ENCODE data around the gene ZNF683.
"Not testable (repeated sequence)": the region's sequence is repeated elsewhere in the genome, so short reads cannot be mapped to it uniquely, and the experiment has no call there.

The ZNF683 gene

DNA sequence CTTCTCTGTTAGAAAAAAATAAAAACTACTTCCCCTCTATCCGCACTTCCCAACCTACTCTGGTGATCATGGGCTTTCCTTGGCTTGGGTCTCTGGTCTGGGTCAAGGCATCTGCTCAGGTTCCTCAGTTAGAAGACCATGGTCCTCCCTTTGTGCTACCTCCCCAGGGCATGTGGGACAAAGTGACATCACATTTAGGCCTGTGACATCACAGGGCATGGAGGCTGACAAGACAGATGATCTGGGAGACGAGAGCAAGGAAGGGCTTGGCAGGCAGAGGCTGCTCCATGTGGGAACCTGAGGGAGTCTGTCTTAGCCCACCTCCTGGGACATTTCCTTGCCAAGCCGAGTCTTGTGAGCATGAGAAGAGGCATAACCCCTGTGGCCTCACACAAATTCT is at the start of gene ZNF683:
Gene ZNF683 (minus strand): TSS at position 140 of the 400 bp plus-strand sequence. CDS start 4,179 bp downstream, outside the sequence.
- not testable (repeated sequence) for H3K27me3 ChIP-seq (ENCODE audit: control insufficient read depth in 1 of 2, insufficient read depth in 2 of 2, low read length in 2 of 2); H3K9ac ChIP-seq (ENCODE audit: low read depth in 1 of 2, low read length in 2 of 2); H3K27ac ChIP-seq (ENCODE audit: low read depth, low read length)

GRCh38 chr1:26419494-26419893 is 46.9 kb upstream of the ZNF683 start:
- Histone ChIP-seq H3K9ac (ENCODE audit: low read depth in 1 of 2, low read length in 2 of 2) (no peak overlapping the region), H3K36me3 (ENCODE audit: control insufficient read depth in 1 of 2, insufficient read depth in 2 of 2, low read length in 2 of 2) (no peaks in the 10 kb centered on the region), H3K27ac (ENCODE audit: low read depth, low read length) (no peak overlapping the region), H3K4me1 (ENCODE audit: control insufficient read depth in 1 of 2, insufficient read depth in 2 of 2, low read length in 2 of 2) (no peaks in the 10 kb centered on the region), H3K9me3 (ENCODE audit: control insufficient read depth in 1 of 2, low read length in 2 of 2) (no peaks in the 10 kb centered on the region), H3K4me3 (ENCODE audit: low read depth in 1 of 2, low read length in 2 of 2) (no peak overlapping the region), H3K27me3 (ENCODE audit: control insufficient read depth in 1 of 2, insufficient read depth in 2 of 2, low read length in 2 of 2) (peaks cover 8 to 14% of the 10 kb centered on the region in 2 donors)

More for the DNA sequence above, at the start of gene ZNF683:
- H3K36me3 ChIP-seq (ENCODE audit: control insufficient read depth in 1 of 2, insufficient read depth in 2 of 2, low read length in 2 of 2); H3K4me1 ChIP-seq (ENCODE audit: control insufficient read depth in 1 of 2, insufficient read depth in 2 of 2, low read length in 2 of 2); H3K4me3 ChIP-seq (ENCODE audit: low read depth in 1 of 2, low read length in 2 of 2); H3K9me3 ChIP-seq (ENCODE audit: control insufficient read depth in 1 of 2, low read length in 2 of 2): not testable (repeated sequence)

GRCh38 chr1:26418865-26419349 is 46.4 kb upstream of the ZNF683 start:
- Histone ChIP-seq H3K27ac (ENCODE audit: low read depth, low read length) (no peak overlapping the region), H3K27me3 (ENCODE audit: control insufficient read depth in 1 of 2, insufficient read depth in 2 of 2, low read length in 2 of 2) (peaks cover 9 to 19% of the 10 kb centered on the region in 2 donors), H3K36me3 (ENCODE audit: control insufficient read depth in 1 of 2, insufficient read depth in 2 of 2, low read length in 2 of 2) (no peaks in the 10 kb centered on the region), H3K4me1 (ENCODE audit: control insufficient read depth in 1 of 2, insufficient read depth in 2 of 2, low read length in 2 of 2) (no peaks in the 10 kb centered on the region), H3K9me3 (ENCODE audit: control insufficient read depth in 1 of 2, low read length in 2 of 2) (no peaks in the 10 kb centered on the region), H3K9ac (ENCODE audit: low read depth in 1 of 2, low read length in 2 of 2) (no peak overlapping the region), H3K4me3 (ENCODE audit: low read depth in 1 of 2, low read length in 2 of 2) (no peak overlapping the region)

GRCh38 chr1:26417111-26417759 is 44.7 kb upstream of the ZNF683 start:
- Histone ChIP-seq H3K27me3 (ENCODE audit: control insufficient read depth in 1 of 2, insufficient read depth in 2 of 2, low read length in 2 of 2) (peaks cover 21 to 34% of the 10 kb centered on the region in 2 donors), H3K4me1 (ENCODE audit: control insufficient read depth in 1 of 2, insufficient read depth in 2 of 2, low read length in 2 of 2) (no peaks in the 10 kb centered on the region), H3K27ac (ENCODE audit: low read depth, low read length) (no peak overlapping the region), H3K36me3 (ENCODE audit: control insufficient read depth in 1 of 2, insufficient read depth in 2 of 2, low read length in 2 of 2) (no peaks in the 10 kb centered on the region), H3K9ac (ENCODE audit: low read depth in 1 of 2, low read length in 2 of 2) (no peak overlapping the region), H3K9me3 (ENCODE audit: control insufficient read depth in 1 of 2, low read length in 2 of 2) (no peaks in the 10 kb centered on the region), H3K4me3 (ENCODE audit: low read depth in 1 of 2, low read length in 2 of 2) (no peak overlapping the region)

DNA sequence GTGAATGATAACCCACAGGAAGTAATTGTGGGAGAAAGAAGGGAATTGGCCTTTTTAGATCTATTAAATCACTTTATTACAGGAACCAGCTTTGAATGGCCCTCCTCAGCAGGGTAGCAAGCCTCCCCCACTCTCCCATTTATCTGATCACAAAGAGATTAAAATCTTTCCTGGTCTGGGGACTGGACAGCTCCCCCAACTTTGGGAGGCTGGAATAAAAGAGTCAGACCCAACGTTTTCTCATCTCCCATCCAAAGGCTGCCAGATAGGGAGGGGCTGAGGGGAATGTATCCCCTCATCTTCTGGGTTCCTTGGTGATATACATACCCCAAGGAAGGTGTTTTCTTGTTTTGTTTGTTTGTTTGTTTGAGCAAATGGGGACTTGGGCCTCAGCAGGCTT is 40.5 kb upstream of the ZNF683 start:
- no peaks in the 10 kb centered on the region for H3K4me1 ChIP-seq (ENCODE audit: control insufficient read depth in 1 of 2, insufficient read depth in 2 of 2, low read length in 2 of 2)
- H3K4me3 ChIP-seq (ENCODE audit: low read depth in 1 of 2, low read length in 2 of 2) = no peak overlapping the region
- H3K9ac ChIP-seq (ENCODE audit: low read depth in 1 of 2, low read length in 2 of 2) = no peak overlapping the region
- H3K27me3 ChIP-seq (ENCODE audit: control insufficient read depth in 1 of 2, insufficient read depth in 2 of 2, low read length in 2 of 2) = peaks cover 47 to 71% of the 10 kb centered on the region in 2 donors
- H3K27ac ChIP-seq (ENCODE audit: low read depth, low read length) = no peak overlapping the region
- H3K9me3 ChIP-seq (ENCODE audit: control insufficient read depth in 1 of 2, low read length in 2 of 2) = no peaks in the 10 kb centered on the region
- H3K36me3 ChIP-seq (ENCODE audit: control insufficient read depth in 1 of 2, insufficient read depth in 2 of 2, low read length in 2 of 2) = no peaks in the 10 kb centered on the region

DNA sequence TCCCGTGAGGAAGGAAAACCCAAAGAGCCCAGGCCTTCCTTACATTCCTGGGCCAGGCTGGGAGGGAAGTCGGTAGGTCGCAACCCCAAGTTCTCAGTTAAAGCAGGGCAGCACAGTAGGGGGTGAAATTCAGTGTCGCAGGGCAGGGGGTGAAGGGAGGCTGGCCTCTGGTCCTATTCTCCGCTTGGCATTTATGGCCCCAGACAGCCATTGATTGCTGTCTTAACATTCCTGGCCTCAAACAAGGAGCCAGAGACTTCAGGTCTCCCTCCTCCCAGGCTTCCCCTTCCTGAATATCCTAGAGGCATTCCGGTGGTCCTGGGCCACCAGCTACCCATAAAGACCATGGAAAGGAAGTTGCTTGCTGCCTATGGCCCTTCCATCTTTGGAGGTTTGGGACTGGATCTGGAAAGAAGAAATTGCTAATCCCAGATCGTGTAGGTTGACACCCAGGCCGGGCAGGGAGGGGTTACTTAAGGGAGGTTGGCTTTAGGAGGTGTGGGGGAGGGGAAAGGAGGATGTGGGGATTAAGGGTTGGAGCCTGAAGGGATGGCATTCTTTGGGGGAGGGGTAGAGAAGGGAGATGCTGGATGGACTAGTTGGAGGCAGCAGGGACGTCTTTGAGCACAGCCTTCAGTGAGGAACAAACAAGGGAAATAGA is 39.8 kb upstream of the ZNF683 start:
- Histone ChIP-seq H3K27ac (ENCODE audit: low read depth, low read length) (no peak overlapping the region), H3K36me3 (ENCODE audit: control insufficient read depth in 1 of 2, insufficient read depth in 2 of 2, low read length in 2 of 2) (no peaks in the 10 kb centered on the region), H3K9ac (ENCODE audit: low read depth in 1 of 2, low read length in 2 of 2) (no peak overlapping the region), H3K4me1 (ENCODE audit: control insufficient read depth in 1 of 2, insufficient read depth in 2 of 2, low read length in 2 of 2) (no peaks in the 10 kb centered on the region), H3K4me3 (ENCODE audit: low read depth in 1 of 2, low read length in 2 of 2) (no peak overlapping the region), H3K27me3 (ENCODE audit: control insufficient read depth in 1 of 2, insufficient read depth in 2 of 2, low read length in 2 of 2) (peaks cover 47 to 71% of the 10 kb centered on the region in 2 donors), H3K9me3 (ENCODE audit: control insufficient read depth in 1 of 2, low read length in 2 of 2) (no peaks in the 10 kb centered on the region)

GRCh38 chr1:26411624-26412074 is 39.1 kb upstream of the ZNF683 start:
- H3K27ac ChIP-seq (ENCODE audit: low read depth, low read length) = no peak overlapping the region
- H3K4me1 ChIP-seq (ENCODE audit: control insufficient read depth in 1 of 2, insufficient read depth in 2 of 2, low read length in 2 of 2) = no peaks in the 10 kb centered on the region
- no peak overlapping the region for H3K9ac ChIP-seq (ENCODE audit: low read depth in 1 of 2, low read length in 2 of 2)
- no peak overlapping the region for H3K4me3 ChIP-seq (ENCODE audit: low read depth in 1 of 2, low read length in 2 of 2)
- no peaks in the 10 kb centered on the region for H3K9me3 ChIP-seq (ENCODE audit: control insufficient read depth in 1 of 2, low read length in 2 of 2)
- peaks cover 47 to 71% of the 10 kb centered on the region in 2 donors for H3K27me3 ChIP-seq (ENCODE audit: control insufficient read depth in 1 of 2, insufficient read depth in 2 of 2, low read length in 2 of 2)
- H3K36me3 ChIP-seq (ENCODE audit: control insufficient read depth in 1 of 2, insufficient read depth in 2 of 2, low read length in 2 of 2) = no peaks in the 10 kb centered on the region

DNA sequence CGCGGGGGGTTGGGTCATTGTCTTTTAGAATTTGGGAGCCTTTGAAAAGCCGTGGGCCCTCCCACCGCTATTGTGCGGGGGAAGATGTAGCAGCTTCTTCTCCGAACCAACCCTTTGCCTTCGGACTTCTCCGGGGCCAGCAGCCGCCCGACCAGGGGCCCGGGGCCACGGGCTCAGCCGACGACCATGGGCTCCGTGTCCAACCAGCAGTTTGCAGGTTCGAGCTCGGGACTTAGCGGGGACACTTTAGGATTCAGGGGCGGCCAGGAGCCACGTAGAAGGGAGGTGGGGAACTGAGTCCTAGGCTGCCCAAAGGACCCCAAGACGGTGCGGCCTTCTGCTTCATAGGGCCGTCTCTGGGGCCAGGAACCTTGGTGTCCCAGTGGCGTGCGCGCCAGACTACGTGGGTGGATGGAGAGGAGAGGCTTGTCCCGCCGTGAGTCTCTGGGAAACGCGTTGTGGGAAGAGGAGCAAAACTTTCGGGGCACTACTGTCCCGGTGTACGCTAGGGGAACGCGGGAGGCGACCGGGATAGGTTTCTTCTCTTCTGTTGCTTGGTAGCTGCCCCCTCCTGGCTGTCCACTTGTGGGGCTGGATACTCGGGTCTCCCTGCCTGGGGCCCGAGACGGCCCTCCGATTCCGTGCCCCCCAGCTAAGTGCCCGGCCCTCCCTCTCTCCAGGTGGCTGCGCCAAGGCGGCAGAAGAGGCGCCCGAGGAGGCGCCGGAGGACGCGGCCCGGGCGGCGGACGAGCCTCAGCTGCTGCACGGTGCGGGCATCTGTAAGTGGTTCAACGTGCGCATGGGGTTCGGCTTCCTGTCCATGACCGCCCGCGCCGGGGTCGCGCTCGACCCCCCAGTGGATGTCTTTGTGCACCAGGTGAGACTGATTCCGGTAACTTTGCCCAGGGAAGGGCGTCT is 38.4 kb upstream of the ZNF683 start, which contains the start of gene LIN28A:
Gene LIN28A (plus strand): TSS at position 112 of the 918 bp plus-strand sequence. CDS start 75 bp downstream, at position 187.
- Histone ChIP-seq H3K36me3 (ENCODE audit: control insufficient read depth in 1 of 2, insufficient read depth in 2 of 2, low read length in 2 of 2) (no peaks in the 10 kb centered on the region), H3K27me3 (ENCODE audit: control insufficient read depth in 1 of 2, insufficient read depth in 2 of 2, low read length in 2 of 2) (peaks cover 43 to 71% of the 10 kb centered on the region in 2 donors), H3K9ac (ENCODE audit: low read depth in 1 of 2, low read length in 2 of 2) (no peak within 1 kb of the TSS), H3K9me3 (ENCODE audit: control insufficient read depth in 1 of 2, low read length in 2 of 2) (no peaks in the 10 kb centered on the region), H3K27ac (ENCODE audit: low read depth, low read length) (no peak within 1 kb of the TSS), H3K4me3 (ENCODE audit: low read depth in 1 of 2, low read length in 2 of 2) (no peak within 1 kb of the TSS), H3K4me1 (ENCODE audit: control insufficient read depth in 1 of 2, insufficient read depth in 2 of 2, low read length in 2 of 2) (no peaks in the 10 kb centered on the region)

DNA sequence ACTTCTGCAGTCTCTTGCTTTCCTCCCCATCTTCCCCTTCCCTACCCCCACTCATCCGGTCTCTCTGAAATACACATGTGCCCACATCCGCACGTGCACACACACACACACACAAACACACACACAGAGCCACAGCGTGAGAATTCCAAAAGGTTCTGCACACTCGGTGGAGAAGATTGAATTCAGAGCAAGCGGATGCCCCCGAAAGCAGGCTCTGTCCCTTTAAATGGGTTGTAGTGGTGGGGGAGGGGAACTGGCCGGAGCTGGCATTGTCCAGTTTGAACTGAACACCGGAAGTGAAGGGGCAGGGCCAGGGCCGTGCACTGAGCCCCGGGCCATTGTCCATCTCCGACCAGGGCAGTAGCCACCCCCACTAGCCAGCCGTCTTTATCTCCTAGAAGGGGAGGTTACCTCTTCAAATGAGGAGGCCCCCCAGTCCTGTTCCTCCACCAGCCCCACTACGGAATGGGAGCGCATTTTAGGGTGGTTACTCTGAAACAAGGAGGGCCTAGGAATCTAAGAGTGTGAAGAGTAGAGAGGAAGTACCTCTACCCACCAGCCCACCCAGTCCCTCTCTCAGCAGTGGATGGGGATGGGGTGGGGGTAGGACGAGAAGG is 36.7 kb upstream of the ZNF683 start:
- H3K27ac ChIP-seq (ENCODE audit: low read depth, low read length) = no peak overlapping the region
- no peak overlapping the region for H3K9ac ChIP-seq (ENCODE audit: low read depth in 1 of 2, low read length in 2 of 2)
- no peak overlapping the region for H3K4me3 ChIP-seq (ENCODE audit: low read depth in 1 of 2, low read length in 2 of 2)
- H3K9me3 ChIP-seq (ENCODE audit: control insufficient read depth in 1 of 2, low read length in 2 of 2) = no peaks in the 10 kb centered on the region
- no peaks in the 10 kb centered on the region for H3K36me3 ChIP-seq (ENCODE audit: control insufficient read depth in 1 of 2, insufficient read depth in 2 of 2, low read length in 2 of 2)
- H3K27me3 ChIP-seq (ENCODE audit: control insufficient read depth in 1 of 2, insufficient read depth in 2 of 2, low read length in 2 of 2) = peaks cover 38 to 55% of the 10 kb centered on the region in 2 donors
- H3K4me1 ChIP-seq (ENCODE audit: control insufficient read depth in 1 of 2, insufficient read depth in 2 of 2, low read length in 2 of 2) = no peaks in the 10 kb centered on the region

All from duodenal mucosa (tissue), 2 donors.